ENCODE results near the gene GNPTAB. TPM values are rescaled to one million over a fixed set of nuclear protein-coding genes. Genes with fewer than 3 reads are reported as not detected.

Gene GNPTAB
- total RNA-seq, 1 donor from 2014 or later, result 28.2 TPM

Other genes with a start within 250 kb of the GNPTAB start
- not detected in 2 replicates for gene MYBPC1, start 236.0 kb downstream of the GNPTAB start, total RNA-seq
- 28.8 and 29.3 TPM in 2 replicates for gene CHPT1, start 133.3 kb downstream of the GNPTAB start, total RNA-seq
- gene SYCP3, start 91.5 kb downstream of the GNPTAB start, total RNA-seq, result 0.05 TPM in 1 of 2 replicates, not detected in the other
- gene DRAM1, start 46.6 kb upstream of the GNPTAB start, total RNA-seq, result 22.3 and 30.1 TPM in 2 replicates
- gene WASHC3, start 231.0 kb upstream of the GNPTAB start, total RNA-seq, result 50.4 and 56.0 TPM in 2 replicates

Measured in dermis blood vessel endothelial cell (primary cell).